H54 (cell line): ENCODE data around the gene SARS1.

Experiments used
- DNase-seq: peaks from one replicate; pipeline ENCODE4 v3.0.0; 2011; ENCODE audit warnings: low spot score, mixed read lengths; ENCODE audit not compliant: insufficient read length
- FAIRE-seq: peaks from 3 replicates; lab custom pipeline; 2011; peaks lifted over from hg19 to GRCh38; lab: Jason Lieb, UNC
- POLR2A ChIP-seq: IDR thresholded peaks from 2 replicates; pipeline ENCODE4 v1.6.1; 2011; ENCODE audit warnings: low read depth, mild to moderate bottlenecking, low read length

The SARS1 gene

DNA sequence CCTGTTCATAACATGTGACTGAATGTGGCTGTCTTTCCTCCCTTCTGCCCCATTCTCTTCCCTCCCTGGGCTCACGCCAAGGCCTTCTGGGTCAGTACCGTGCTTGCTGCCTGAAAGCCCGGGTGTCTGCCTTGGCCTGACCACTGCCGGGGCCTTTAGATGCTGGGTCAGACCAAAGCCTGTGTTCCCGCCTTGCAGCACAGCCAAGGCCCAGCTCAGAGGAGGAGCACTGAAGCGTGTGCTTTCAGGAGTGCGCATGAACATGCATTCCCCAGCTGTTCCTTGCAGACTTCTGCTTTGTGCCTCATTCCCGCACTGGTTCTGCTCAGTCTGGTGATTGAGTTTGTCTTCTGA is 27.0 kb upstream of the SARS1 start:
- no peak for TF ChIP-seq POLR2A
- DNase-seq: no peak
- no peak for FAIRE-seq

DNA sequence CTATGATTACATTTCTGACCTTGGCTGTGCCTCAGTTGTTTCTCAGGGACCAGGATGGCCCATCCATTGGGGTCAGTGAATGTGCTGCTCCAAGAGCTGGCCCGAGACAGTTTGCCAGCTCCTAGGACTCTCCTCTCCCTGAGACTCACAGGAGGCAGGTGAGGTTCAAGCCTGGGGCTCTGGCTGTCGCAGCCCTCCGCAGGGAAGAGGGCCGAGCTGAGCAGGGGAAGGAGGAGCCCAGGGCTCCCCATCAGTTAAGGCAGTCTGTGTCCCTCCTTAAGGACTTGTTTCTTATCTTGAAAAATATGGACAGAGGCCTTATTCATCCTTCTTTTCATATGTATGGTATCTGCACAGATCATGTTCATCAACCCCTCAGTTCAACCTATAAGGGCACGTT is 26.6 kb upstream of the SARS1 start:
- FAIRE-seq: no peak
- TF ChIP-seq POLR2A: no peak
- no peak for DNase-seq

DNA sequence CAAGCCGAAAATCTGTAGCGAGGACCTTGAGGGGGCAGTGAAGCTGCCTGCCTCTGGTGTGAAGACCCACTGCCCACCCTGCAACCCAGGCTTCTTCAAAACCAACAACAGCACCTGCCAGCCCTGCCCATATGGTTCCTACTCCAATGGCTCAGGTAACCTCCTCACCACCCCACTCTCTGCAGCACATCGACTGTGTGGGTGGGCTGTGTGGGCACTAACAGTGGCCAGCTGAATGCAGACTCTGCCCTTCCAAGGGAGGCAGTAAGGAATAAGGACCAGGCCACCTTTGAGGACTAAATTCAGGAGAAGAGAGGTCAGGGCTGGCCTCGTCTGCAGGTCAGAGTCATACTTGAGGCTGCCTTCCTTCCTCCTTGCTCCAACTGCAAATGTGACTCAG is 25.5 kb upstream of the SARS1 start:
- DNase-seq (no peak), FAIRE-seq (no peak)
- no peak for TF ChIP-seq POLR2A

DNA sequence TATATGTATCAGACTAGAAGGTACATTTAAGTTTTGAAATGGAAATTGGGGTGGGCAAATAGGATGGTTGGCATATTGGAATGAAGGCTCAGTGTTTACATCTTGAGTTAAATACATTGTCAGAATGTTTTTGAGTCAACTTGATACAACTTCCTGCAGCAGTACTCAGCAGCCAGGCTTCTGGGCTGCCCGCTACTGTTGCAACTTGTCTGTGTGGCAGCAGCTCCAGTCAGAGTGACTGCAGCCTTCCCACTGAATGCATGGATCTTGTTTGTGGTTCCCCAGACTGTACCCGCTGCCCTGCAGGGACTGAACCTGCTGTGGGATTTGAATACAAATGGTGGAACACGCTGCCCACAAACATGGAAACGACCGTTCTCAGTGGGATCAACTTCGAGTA is 24.9 kb upstream of the SARS1 start:
- DNase-seq (no peak), FAIRE-seq (no peak)
- TF ChIP-seq POLR2A: no peak

DNA sequence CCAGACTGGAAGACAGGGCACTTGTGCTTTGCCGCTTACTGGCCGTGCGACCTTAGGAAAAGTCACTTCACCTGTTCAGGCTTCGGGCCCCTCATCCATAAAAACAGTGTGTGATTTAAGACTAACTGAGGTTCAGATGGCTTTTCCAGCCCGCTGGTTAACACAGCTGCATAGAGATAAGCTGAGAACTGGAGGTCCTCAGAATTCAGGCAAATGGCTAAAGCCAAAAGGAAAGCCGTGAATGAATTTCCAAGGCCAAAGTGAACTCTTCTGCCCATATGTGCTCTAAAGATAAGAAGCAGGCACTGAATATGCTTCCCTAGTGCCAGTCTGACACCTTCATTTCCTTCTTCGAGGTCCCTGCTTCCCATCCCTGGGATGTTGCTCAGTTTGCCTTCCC is 23.5 kb upstream of the SARS1 start:
- no peak for FAIRE-seq
- TF ChIP-seq POLR2A: no peak
- DNase-seq: no peak

DNA sequence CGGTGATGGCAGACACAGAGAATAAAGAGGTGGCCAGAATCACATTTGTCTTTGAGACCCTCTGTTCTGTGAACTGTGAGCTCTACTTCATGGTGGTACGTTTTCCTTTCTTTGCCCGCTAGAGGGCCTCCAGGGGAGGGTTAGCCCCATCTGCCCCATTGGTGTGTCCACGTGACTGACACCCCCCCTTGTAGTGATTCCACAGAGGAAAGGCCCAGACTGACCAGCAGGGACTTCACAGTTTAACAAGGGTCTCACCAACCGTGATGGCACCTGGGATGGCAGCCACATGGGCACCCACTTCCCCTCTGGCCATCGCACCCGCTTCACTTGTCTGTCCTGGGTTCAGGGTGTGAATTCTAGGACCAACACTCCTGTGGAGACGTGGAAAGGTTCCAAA is 22.3 kb upstream of the SARS1 start:
- TF ChIP-seq POLR2A: no peak
- no peak for FAIRE-seq
- no peak for DNase-seq

DNA sequence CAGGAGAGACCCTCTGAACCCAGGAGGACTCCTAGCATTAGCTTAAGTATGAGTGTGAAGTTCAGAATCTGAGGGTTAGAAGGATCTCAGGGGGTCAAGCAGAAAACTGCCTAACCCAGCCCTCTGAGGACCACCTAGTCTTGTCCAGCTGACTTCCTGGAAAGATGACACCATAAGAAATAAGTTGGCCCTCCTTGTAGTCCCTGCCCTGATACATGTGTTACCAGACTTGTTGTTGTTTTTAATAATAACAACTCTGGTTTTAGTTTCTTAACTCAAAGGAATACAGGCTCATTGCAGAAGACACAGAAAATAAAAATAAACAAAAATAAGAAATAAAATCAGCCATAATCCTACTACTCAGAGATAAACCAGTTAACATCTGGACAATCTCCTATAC is 21.8 kb upstream of the SARS1 start:
- no peak for DNase-seq
- TF ChIP-seq POLR2A: no peak
- no peak for FAIRE-seq

DNA sequence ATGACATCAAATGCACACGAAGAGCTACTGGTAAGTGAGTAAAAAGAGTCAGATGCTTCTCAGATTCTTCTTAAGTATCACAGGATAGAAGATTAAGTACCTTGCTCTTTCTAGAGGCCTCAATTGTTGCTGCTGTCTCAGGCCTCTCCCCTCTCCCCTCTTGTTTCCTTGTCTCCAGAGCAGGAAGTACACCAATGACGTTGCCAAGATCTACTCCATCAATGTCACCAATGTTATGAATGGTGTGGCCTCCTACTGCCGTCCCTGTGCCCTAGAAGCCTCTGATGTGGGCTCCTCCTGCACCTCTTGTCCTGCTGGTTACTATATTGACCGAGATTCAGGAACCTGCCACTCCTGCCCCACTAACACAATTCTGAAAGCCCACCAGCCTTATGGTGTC is 21.3 kb upstream of the SARS1 start:
- TF ChIP-seq POLR2A: no peak
- FAIRE-seq: no peak

DNA sequence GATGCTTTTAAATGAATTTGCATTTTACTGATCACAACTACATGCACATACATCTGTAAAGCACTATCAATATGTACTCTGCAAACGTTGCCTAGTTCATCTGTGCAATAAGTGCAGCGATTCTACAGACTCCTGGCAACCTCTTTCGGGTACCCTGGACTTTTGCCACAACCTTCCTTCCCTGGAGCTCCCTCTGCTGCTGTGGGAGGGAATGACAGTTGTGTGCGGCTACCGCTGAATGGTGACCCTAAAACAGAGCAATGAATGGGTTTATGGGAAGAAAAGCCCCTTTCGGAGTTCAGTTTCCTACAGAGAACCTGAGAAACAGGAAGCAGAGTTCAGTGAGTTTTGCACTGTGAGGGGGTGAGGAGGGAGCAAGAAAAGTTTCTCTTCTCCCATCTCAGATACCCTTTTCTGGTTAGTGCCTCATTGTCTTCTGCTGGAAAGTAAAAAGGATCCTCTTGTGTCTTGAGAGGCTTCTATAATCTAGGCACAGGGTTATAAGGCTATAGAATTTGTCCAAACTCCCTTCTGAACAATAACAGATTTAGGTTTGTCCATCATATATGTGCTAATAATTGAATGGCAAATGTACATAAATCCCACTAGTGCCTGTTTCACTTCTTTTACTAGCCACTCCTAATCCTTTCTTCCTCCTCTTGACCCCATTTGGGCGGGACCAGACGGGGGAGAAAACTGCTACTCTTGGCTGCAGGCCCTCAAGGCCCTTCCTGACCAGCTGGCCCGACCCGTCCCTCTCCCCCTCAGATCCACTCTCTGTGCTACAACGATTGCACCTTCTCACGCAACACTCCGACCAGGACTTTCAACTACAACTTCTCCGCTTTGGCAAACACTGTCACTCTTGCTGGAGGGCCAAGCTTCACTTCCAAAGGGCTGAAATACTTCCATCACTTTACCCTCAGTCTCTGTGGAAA is 19.8 kb upstream of the SARS1 start:
- TF ChIP-seq POLR2A: no peak
- DNase-seq (peak; percentile 33), FAIRE-seq (no peak)

More for the DNA sequence above, 21.3 kb upstream of the SARS1 start:
- DNase-seq: no peak

DNA sequence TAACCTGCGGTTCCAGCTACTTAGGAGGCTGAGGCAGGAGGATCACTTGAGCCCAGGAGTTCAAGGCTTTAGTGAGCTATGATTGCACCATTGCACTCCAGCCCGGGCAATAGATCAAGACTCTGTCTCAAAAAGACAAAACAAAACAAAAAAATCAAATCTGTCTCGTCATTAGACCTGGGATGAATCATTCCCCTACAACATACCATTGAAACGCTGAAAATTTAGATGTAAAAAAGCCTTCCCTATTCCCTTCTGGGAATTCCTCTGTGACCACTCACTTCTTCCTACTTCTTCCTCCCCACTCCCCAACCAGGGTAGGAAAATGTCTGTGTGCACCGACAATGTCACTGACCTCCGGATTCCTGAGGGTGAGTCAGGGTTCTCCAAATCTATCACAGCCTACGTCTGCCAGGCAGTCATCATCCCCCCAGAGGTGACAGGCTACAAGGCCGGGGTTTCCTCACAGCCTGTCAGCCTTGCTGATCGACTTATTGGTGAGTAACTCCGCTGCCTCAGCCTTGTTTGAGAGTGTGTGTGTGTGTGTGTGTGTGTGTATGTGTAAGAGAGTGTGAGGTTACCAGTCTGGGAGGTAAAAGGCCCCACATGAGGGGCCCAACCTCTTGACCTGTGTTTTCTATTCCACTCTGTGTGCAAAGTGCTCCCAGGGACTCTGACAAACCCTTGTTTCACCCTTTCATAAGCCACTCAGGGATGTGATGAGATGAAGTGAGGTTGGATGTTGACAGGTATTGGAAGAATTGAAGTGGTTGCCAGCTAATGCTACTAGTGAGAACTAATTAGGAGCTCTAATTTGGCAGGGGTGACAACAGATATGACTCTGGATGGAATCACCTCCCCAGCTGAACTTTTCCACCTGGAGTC is 16.3 kb upstream of the SARS1 start:
- FAIRE-seq: peak; percentile 88
- DNase-seq: peak; percentile 78
- TF ChIP-seq POLR2A: no peak

DNA sequence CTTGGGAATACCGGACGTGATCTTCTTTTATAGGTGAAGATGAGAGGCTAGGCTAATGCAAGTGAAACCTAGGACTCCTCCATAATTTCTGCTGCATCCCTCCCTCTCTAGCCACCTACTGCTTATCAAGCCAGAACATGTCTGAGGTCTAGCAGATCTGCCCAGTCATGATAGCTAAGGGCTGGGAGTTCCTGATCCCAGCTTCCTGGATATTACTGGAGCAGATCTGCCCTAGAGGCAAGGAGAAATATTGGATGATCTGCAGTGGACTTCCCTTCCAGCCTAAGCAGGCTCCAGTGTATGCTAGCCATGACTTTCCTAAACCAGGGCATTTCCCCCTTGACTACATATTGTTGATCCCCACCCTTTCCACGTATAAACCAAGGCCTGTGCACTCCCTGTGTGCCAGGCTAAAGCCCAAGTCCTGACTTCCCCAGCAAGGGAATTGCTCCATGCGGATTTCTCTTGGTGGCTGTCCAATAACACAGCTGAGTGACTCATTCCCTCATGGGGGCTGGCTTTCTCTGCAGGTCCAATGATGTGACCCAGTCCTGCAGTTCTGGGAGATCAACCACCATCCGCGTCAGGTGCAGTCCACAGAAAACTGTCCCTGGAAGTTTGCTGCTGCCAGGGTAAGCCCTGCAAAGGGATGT is 15.5 kb upstream of the SARS1 start:
- peak; percentile 56 for DNase-seq
- TF ChIP-seq POLR2A: no peak
- FAIRE-seq: peak; percentile 89

DNA sequence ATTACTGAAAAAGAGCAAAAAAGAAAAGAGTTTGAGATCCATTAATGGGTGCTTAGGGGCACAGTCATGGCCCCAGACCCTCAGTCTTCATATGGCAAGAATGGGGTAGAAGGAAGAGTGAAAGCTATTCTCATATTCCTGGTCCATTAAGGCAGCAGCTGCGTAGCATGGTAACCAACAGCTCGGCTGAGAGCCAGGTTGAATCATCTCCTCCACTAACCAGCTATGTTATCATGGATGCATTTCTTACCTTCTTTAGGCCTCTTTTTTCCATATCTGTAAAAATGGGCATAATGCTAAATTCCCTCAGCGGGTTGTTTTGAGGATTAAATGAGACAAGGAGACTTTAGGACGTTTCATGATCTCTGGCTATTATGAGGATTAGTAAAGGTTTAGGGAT is 15.0 kb upstream of the SARS1 start:
- no peak for TF ChIP-seq POLR2A
- FAIRE-seq (no peak), DNase-seq (no peak)

DNA sequence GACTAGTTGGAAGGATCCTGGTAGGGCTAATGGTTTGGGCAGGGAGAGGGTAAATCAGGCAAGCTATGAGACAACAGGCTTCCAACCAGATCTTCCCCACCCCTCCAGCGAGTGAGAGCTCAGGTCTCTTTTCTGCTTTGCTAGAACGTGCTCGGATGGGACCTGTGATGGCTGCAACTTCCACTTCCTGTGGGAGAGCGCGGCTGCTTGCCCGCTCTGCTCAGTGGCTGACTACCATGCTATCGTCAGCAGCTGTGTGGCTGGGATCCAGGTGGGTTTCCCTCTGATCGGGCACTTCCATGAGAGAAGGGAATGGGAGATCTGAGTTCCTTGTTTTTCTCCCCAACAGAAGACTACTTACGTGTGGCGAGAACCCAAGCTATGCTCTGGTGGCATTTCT is 14.0 kb upstream of the SARS1 start:
- FAIRE-seq (no peak), DNase-seq (no peak)
- no peak for TF ChIP-seq POLR2A

DNA sequence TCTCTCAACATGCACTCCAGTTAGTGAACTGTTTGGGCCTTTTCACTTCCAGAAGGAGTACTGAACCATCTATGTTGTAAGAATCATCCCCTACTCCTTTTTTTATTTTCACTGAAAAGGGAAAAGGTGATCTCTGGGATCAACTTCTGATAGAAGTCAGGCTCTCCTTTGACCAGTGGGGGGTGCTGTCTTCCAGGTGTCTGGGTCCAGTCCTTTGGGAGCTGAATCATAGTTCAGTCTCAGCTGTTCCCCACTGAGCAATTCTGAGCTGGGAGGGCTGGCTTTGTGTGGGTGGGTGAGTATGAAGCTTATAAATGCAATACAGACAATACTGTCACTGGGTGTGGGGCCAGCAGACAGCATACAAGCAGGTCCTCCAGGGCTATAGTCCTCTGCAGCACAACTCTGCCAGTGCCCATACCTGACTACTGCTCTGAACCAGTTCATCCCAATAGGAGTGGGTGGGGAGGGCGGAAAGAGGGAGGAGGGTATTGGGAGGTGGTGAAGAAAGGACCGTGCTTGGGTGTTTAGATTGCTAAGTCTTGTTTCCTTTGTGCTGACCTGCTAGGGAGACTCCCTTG is 12.5 kb upstream of the SARS1 start:
- no peak for TF ChIP-seq POLR2A
- DNase-seq (peak; percentile 70), FAIRE-seq (peak; percentile 33)
